SK-N-SH treated with all-trans-retinoic acid at 6 μM for 48 hours (cell line): ENCODE data around the gene SEL1L3.

Experiments used
- ATAC-seq: fragments of 200-7000 bp; cut with Tn5 transposase; 3 replicates; pipeline ENCODE4 v1.9.1; 2020; ENCODE audit warnings: mild to moderate bottlenecking, moderate library complexity
- ARNTL ChIP-seq: fragments of 450-650 bp; formaldehyde crosslinking; IDR thresholded peaks from 2 replicates; pipeline ENCODE4 v1.5.0; 2020; ENCODE audit warnings: low read depth, mild to moderate bottlenecking, moderate library complexity, borderline replicate concordance
- BACH2 ChIP-seq: fragments of 250-450 bp; sonication (Bioruptor Pico); IDR thresholded peaks from 2 replicates; pipeline ENCODE4 v1.9.0; 2021; ENCODE audit warnings: mild to moderate bottlenecking, borderline replicate concordance
- CREB5 ChIP-seq: fragments of 250-450 bp; sonication (Bioruptor Pico); IDR thresholded peaks from 2 replicates; pipeline ENCODE4 v1.5.1; 2020; ENCODE audit warnings: low read depth, mild to moderate bottlenecking, moderate library complexity
- CSDC2 ChIP-seq: fragments of 250-450 bp; sonication (Bioruptor Pico); IDR thresholded peaks from 2 replicates; pipeline ENCODE4 v1.5.0; 2020; ENCODE audit warnings: mild to moderate bottlenecking, moderate library complexity
- ESRRG ChIP-seq: fragments of 250-450 bp; sonication (Bioruptor Pico); IDR thresholded peaks from 2 replicates; pipeline ENCODE4 v1.6.1; 2021; ENCODE audit warnings: mild to moderate bottlenecking
- GLIS3 ChIP-seq: fragments of 250-450 bp; sonication (Bioruptor Pico); IDR thresholded peaks from 2 replicates; pipeline ENCODE4 v1.5.0; 2020; ENCODE audit warnings: mild to moderate bottlenecking, moderate library complexity
- ISL1 ChIP-seq: fragments of 250-450 bp; sonication (Bioruptor Pico); IDR thresholded peaks from 2 replicates; pipeline ENCODE4 v2.1.2; 2022; ENCODE audit warnings: mild to moderate bottlenecking, moderate library complexity
- OSR1 ChIP-seq: fragments of 250-450 bp; sonication (Bioruptor Pico); IDR thresholded peaks from 2 replicates; pipeline ENCODE4 v1.8.0; 2022; ENCODE audit warnings: moderate library complexity, mild to moderate bottlenecking, inconsistent platforms
- POU6F1 ChIP-seq: fragments of 250-450 bp; sonication (Bioruptor Pico); IDR thresholded peaks from 2 replicates; pipeline ENCODE4 v1.8.0; 2021; ENCODE audit warnings: low read depth, mild to moderate bottlenecking, moderate library complexity, borderline replicate concordance
- PPARA ChIP-seq: fragments of 250-450 bp; sonication (Bioruptor Pico); IDR thresholded peaks from 2 replicates; pipeline ENCODE4 v1.5.0; 2020; ENCODE audit warnings: mild to moderate bottlenecking, borderline replicate concordance
- RARB ChIP-seq: fragments of 250-450 bp; sonication (Bioruptor Pico); IDR thresholded peaks from 2 replicates; pipeline ENCODE4 v1.8.0; 2021; ENCODE audit warnings: mild to moderate bottlenecking, moderate library complexity
- SNAI2 ChIP-seq: fragments of 250-450 bp; sonication (Bioruptor Pico); IDR thresholded peaks from 2 replicates; pipeline ENCODE4 v1.5.0; 2020; ENCODE audit warnings: mild to moderate bottlenecking, moderate library complexity
- TCF4 ChIP-seq: fragments of 250-450 bp; sonication (Bioruptor Pico); IDR thresholded peaks from 2 replicates; pipeline ENCODE4 v1.8.0; 2021; ENCODE audit warnings: mild to moderate bottlenecking, moderate library complexity, borderline replicate concordance
- TOX ChIP-seq: fragments of 250-450 bp; sonication (Bioruptor Pico); IDR thresholded peaks from 2 replicates; pipeline ENCODE4 v1.8.0; 2021; ENCODE audit warnings: mild to moderate bottlenecking, moderate library complexity, borderline replicate concordance
- ZC3H10 ChIP-seq: fragments of 250-450 bp; sonication (Bioruptor Pico); IDR thresholded peaks from 2 replicates; pipeline ENCODE4 v1.5.1; 2021; ENCODE audit warnings: mild to moderate bottlenecking, moderate library complexity
- ZFP3 ChIP-seq: fragments of 250-450 bp; sonication (Bioruptor Pico); IDR thresholded peaks from 2 replicates; pipeline ENCODE4 v1.5.0; 2020; ENCODE audit warnings: mild to moderate bottlenecking, moderate library complexity
- ZFP30 ChIP-seq: fragments of 450-650 bp; formaldehyde crosslinking; IDR thresholded peaks from 2 replicates; pipeline ENCODE4 v1.5.0; 2022; ENCODE audit warnings: mild to moderate bottlenecking, moderate library complexity
- ZNF565 ChIP-seq: fragments of 450-650 bp; formaldehyde crosslinking; conservative IDR thresholded peaks from 2 replicates; pipeline ENCODE4 v1.5.0; 2020; ENCODE audit warnings: low read depth, mild to moderate bottlenecking, moderate library complexity
- ZNF70 ChIP-seq: fragments of 450-650 bp; formaldehyde crosslinking; IDR thresholded peaks from 2 replicates; pipeline ENCODE4 v1.5.0; 2020; ENCODE audit warnings: mild to moderate bottlenecking, moderate library complexity
- ZNF8 ChIP-seq: fragments of 450-650 bp; formaldehyde crosslinking; IDR thresholded peaks from 2 replicates; pipeline ENCODE4 v1.5.0; 2020; ENCODE audit warnings: mild to moderate bottlenecking, moderate library complexity
- TF ChIP-seq, protein P1 (sequence below): fragments of 250-450 bp; sonication (Bioruptor Pico); IDR thresholded peaks from 2 replicates; pipeline ENCODE4 v1.5.1; 2021; ENCODE audit warnings: mild to moderate bottlenecking, moderate library complexity
- TF ChIP-seq, protein P2 (sequence below): fragments of 250-450 bp; sonication (Bioruptor Pico); IDR thresholded peaks from 2 replicates; pipeline ENCODE4 v1.5.0; 2020; ENCODE audit warnings: mild to moderate bottlenecking, moderate library complexity

The SEL1L3 gene

GRCh38 chr4:25722964-25723363 is 139.8 kb downstream of the SEL1L3 start:
- TF ChIP-seq PPARA (CRISPR knock-in tag) (no peak), OSR1 (CRISPR knock-in tag) (no peak), ZC3H10 (CRISPR knock-in tag) (no peak), POU6F1 (no peak), ZNF565 (CRISPR knock-in tag) (no peak), BACH2 (CRISPR knock-in tag) (no peak), ZNF70 (CRISPR knock-in tag) (no peak), SNAI2 (no peak), ARNTL (CRISPR knock-in tag) (no peak), CSDC2 (no peak), TOX (CRISPR knock-in tag) (no peak), ISL1 (CRISPR knock-in tag) (no peak), RARB (CRISPR knock-in tag) (no peak), ESRRG (no peak), ZFP3 (CRISPR knock-in tag) (no peak), CREB5 (CRISPR knock-in tag) (no peak), ZNF8 (CRISPR knock-in tag) (no peak), TCF4 (CRISPR knock-in tag) (no peak)
- TF ChIP-seq, protein P1, sequence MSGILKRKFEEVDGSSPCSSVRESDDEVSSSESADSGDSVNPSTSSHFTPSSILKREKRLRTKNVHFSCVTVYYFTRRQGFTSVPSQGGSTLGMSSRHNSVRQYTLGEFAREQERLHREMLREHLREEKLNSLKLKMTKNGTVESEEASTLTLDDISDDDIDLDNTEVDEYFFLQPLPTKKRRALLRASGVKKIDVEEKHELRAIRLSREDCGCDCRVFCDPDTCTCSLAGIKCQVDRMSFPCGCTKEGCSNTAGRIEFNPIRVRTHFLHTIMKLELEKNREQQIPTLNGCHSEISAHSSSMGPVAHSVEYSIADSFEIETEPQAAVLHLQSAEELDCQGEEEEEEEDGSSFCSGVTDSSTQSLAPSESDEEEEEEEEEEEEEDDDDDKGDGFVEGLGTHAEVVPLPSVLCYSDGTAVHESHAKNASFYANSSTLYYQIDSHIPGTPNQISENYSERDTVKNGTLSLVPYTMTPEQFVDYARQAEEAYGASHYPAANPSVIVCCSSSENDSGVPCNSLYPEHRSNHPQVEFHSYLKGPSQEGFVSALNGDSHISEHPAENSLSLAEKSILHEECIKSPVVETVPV = no peak
- TF ChIP-seq, protein P2, sequence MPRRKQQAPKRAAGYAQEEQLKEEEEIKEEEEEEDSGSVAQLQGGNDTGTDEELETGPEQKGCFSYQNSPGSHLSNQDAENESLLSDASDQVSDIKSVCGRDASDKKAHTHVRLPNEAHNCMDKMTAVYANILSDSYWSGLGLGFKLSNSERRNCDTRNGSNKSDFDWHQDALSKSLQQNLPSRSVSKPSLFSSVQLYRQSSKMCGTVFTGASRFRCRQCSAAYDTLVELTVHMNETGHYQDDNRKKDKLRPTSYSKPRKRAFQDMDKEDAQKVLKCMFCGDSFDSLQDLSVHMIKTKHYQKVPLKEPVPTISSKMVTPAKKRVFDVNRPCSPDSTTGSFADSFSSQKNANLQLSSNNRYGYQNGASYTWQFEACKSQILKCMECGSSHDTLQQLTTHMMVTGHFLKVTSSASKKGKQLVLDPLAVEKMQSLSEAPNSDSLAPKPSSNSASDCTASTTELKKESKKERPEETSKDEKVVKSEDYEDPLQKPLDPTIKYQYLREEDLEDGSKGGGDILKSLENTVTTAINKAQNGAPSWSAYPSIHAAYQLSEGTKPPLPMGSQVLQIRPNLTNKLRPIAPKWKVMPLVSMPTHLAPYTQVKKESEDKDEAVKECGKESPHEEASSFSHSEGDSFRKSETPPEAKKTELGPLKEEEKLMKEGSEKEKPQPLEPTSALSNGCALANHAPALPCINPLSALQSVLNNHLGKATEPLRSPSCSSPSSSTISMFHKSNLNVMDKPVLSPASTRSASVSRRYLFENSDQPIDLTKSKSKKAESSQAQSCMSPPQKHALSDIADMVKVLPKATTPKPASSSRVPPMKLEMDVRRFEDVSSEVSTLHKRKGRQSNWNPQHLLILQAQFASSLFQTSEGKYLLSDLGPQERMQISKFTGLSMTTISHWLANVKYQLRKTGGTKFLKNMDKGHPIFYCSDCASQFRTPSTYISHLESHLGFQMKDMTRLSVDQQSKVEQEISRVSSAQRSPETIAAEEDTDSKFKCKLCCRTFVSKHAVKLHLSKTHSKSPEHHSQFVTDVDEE (CRISPR knock-in tag) = no peak
- no peak for ATAC-seq

DNA sequence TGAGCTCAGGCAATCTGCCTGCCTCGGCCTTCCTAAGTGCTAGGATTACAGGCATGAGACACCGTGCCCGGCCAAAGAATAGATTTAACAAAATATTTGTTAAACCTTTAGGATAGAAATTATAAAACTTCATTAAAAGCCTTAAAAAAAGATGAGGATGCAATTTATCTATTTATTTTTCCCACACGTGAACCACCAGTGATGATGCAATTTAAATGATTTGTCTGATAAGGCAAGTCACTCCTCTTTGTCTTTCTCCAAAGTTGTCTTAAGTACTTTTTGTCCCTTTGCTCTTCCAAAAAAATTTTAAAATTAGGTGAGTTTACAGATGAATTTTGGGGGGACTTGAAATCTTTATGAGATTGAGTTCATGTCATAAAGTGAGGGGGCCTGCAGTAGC is 149.0 kb downstream of the SEL1L3 start:
- no peak for ATAC-seq
- TF ChIP-seq ZNF8 (CRISPR knock-in tag) = no peak
- no peak for TF ChIP-seq POU6F1
- no peak for TF ChIP-seq CSDC2
- TF ChIP-seq, protein P1 = no peak
- TF ChIP-seq ISL1 (CRISPR knock-in tag) = no peak
- no peak for TF ChIP-seq TCF4 (CRISPR knock-in tag)
- TF ChIP-seq BACH2 (CRISPR knock-in tag) = no peak
- TF ChIP-seq CREB5 (CRISPR knock-in tag) = no peak
- TF ChIP-seq ZNF565 (CRISPR knock-in tag) = no peak
- no peak for TF ChIP-seq ESRRG
- TF ChIP-seq PPARA (CRISPR knock-in tag) = no peak
- TF ChIP-seq, protein P2 (CRISPR knock-in tag) = no peak
- TF ChIP-seq RARB (CRISPR knock-in tag) = no peak
- no peak for TF ChIP-seq OSR1 (CRISPR knock-in tag)
- no peak for TF ChIP-seq GLIS3 (CRISPR knock-in tag)
- no peak for TF ChIP-seq TOX (CRISPR knock-in tag)
- no peak for TF ChIP-seq ZFP3 (CRISPR knock-in tag)
- TF ChIP-seq ZFP30 = no peak
